Gastroesophageal sphincter (tissue), 4 donors: Measurements from ENCODE around the gene TENT4A. TPM values are rescaled to one million over a fixed set of nuclear protein-coding genes. Genes with fewer than 3 reads are reported as not detected.

Experiments
- ATAC-seq: fragments of 150-250 bp; one replicate; pipeline ENCODE4 v1.9.1; 2016; ENCODE audit warnings: mild to moderate bottlenecking, moderate library complexity
- H3K27ac ChIP-seq, 4 donors: fragments of 200-600 bp; sonication (generic) in 3 of 4; 1 replicate in 3 of 4; 2 replicates in 1 of 4; pipeline ENCODE4 v1.5.1; 2016 to 2019
- H3K27me3 ChIP-seq: fragments of 200-600 bp; sonication (generic); one replicate; pipeline ENCODE4 v1.5.1; 2019
- H3K36me3 ChIP-seq, 2 donors: fragments of 200-600 bp; sonication (generic); one replicate each; pipeline ENCODE4 v1.5.1; 2019; ENCODE audit warnings: control low read depth in 1 of 2
- H3K4me1 ChIP-seq, 3 donors: fragments of 200-600 bp; sonication (generic); 1 replicate in 2 of 3; 2 replicates in 1 of 3; pipeline ENCODE4 v1.5.1; 2016 to 2019; ENCODE audit warnings: control low read depth in 2 of 3
- H3K4me3 ChIP-seq, 2 donors: fragments of 200-600 bp; sonication (generic); one replicate each; pipeline ENCODE4 v1.5.1; 2019; ENCODE audit warnings: mild to moderate bottlenecking in 1 of 2, moderate library complexity in 1 of 2
- H3K9me3 ChIP-seq, 3 donors: fragments of 200-600 bp; sonication (generic); one replicate each; pipeline ENCODE4 v1.5.1; 2017 to 2019; ENCODE audit warnings: control low read depth in 2 of 3
- EP300 ChIP-seq: sonication (generic); formaldehyde crosslinking; IDR thresholded peaks from one replicate; pipeline ENCODE4 v1.6.1; 2017; ENCODE audit warnings: antibody characterized with exemption, mild to moderate bottlenecking
- POLR2A ChIP-seq, 2 donors: fragments of 450-650 bp; IDR thresholded peaks; one replicate each; pipeline ENCODE4 v1.6.1; 2017; ENCODE audit warnings: antibody characterized with exemption in 2 of 2, mild to moderate bottlenecking in 2 of 2, moderate library complexity in 1 of 2
- POLR2AphosphoS5 ChIP-seq: sonication (generic); formaldehyde crosslinking; IDR thresholded peaks from one replicate; pipeline ENCODE4 v1.6.1; 2017; ENCODE audit warnings: antibody characterized with exemption
- WGBS, 2 donors: methylation state at CpG; one replicate each; pipeline ENCODE4 v1.1.5; 2018; ENCODE audit warnings: low coverage in 1 of 2; 5-methylcytosine and 5-hydroxymethylcytosine counted together
- total RNA-seq, 4 donors: library from RNA; depleted of rRNA; stranded (reverse); fragments of >200 nt; gene quantifications; one replicate each; pipeline ENCODE4 v1.1.0, GENCODE V29; 2016
- TF ChIP-seq, protein P1 (sequence below), 4 experiments: fragments of 200-600 bp in 2 of 4; fragments of 450-650 bp in 2 of 4; sonication (generic) in 1 of 4; IDR thresholded peaks; one replicate each; pipeline ENCODE4 v1.5.1; 2017 to 2019; ENCODE audit warnings: antibody characterized with exemption in 4 of 4, mild to moderate bottlenecking in 2 of 4, moderate library complexity in 2 of 4

TENT4A gene
- total RNA-seq, 4 donors from 2014 or later = 15.8 to 21.3 (median 17.3) TPM

DNA sequence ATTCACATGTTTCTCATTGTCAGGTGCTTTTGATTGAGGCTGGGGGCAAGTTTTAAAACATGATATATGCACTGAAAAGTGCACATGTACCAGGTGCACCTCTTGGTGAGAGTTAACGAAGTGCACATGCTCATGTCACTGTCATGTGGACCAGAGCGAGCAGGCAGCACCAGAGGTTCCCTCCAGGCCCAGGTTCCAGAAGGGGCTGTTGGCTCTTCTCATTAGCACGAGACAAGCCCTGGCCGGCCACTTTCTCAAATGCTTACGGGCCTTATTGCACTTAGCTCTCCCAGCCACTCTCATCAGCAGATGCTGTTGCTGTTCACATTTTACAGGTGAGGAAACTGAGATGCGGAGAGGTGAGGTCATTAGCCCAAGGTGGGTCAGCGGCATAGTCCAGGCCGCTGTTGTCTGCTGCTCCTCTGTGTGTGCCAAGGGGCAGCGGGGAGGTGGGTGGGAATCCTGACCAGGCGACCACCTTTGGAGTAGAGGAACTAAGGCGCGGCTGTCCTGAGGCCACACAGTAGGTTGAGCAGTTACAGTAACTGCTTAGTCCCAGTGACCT is 27.4 kb downstream of the TENT4A start:
- WGBS, 2 donors = 83% methylated on average over 5 of the region's 12 CpGs; no CpG with 5 or more reads in 1 of the 2 donors
- no peak overlapping the region for H3K4me3 ChIP-seq
- TF ChIP-seq EP300 (no peak), POLR2AphosphoS5 (no peak), POLR2A (IDR thresholded peaks at IDR 0.05) (no peak)
- TF ChIP-seq, protein P1, sequence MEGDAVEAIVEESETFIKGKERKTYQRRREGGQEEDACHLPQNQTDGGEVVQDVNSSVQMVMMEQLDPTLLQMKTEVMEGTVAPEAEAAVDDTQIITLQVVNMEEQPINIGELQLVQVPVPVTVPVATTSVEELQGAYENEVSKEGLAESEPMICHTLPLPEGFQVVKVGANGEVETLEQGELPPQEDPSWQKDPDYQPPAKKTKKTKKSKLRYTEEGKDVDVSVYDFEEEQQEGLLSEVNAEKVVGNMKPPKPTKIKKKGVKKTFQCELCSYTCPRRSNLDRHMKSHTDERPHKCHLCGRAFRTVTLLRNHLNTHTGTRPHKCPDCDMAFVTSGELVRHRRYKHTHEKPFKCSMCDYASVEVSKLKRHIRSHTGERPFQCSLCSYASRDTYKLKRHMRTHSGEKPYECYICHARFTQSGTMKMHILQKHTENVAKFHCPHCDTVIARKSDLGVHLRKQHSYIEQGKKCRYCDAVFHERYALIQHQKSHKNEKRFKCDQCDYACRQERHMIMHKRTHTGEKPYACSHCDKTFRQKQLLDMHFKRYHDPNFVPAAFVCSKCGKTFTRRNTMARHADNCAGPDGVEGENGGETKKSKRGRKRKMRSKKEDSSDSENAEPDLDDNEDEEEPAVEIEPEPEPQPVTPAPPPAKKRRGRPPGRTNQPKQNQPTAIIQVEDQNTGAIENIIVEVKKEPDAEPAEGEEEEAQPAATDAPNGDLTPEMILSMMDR (IDR thresholded peaks at IDR 0.05) = no peak
- no peak overlapping the region for H3K27ac ChIP-seq
- H3K9me3 ChIP-seq = no peaks in the 10 kb centered on the region
- no peaks in the 10 kb centered on the region for H3K27me3 ChIP-seq
- no peak for ATAC-seq
- H3K4me1 ChIP-seq = peaks cover 0 to 24% (median 4%) of the 10 kb centered on the region in 3 donors
- peaks cover 0 to 78% of the 10 kb centered on the region in 2 donors for H3K36me3 ChIP-seq

DNA sequence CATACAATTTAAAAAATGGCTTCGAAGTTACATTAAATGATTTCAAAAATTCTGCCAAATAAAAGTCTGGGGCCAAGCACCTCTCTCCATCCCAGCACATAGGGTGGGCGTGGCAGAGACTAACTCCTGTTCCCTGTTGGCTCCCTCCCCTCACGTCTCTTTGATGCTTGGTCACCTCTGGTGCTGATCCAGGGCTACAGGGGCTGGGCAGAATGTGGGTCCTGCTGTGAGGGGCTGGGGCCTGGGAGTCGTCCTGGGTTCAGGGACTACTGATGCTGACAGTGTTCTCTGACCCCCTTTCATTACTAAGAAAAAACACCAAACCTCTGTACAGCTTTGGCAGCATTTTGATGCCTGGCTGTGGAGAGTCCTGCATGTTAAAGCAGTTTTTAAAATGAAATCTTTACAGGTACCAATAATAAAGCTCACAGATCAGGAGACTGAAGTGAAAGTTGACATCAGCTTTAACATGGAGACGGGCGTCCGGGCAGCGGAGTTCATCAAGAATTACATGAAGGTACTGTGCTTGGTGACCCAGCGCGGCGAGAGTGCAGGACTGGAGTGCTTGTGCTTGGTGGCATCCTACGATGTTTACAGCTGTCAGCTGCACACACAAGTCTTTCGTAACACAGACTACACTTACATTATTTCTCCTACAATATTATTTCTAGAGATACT is 29.0 kb downstream of the TENT4A start:
- 59 to 80% methylated on average over 9 to 12 of the region's 13 CpGs for WGBS, 2 donors
- ATAC-seq = no peak
- peaks cover 0 to 92% of the 10 kb centered on the region in 2 donors for H3K36me3 ChIP-seq

DNA sequence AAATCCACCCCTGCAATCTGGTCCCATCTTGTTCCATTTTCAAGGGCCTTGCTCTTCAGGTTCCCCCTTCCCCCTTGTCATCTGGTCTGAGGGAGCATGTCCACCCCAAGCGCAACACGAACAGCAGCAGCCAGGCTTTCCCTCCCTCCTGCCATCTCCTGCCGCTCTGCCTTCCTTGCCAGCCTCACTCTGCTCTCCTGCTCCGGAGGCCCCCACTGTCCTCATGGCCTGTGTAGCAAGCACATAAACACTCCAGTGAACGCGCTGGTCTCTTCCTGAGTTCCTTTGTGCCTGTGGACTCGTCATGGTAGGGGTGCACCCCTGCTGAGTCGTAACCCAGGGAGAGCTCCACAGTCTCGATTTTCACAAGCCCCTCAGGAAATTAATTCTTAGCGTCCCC is 29.9 kb downstream of the TENT4A start:
- peaks cover 0 to 23% (median 4%) of the 10 kb centered on the region in 3 donors for H3K4me1 ChIP-seq
- no peak overlapping the region for H3K27ac ChIP-seq
- H3K27me3 ChIP-seq = no peaks in the 10 kb centered on the region
- ATAC-seq = no peak
- peaks cover 0 to 92% of the 10 kb centered on the region in 2 donors for H3K36me3 ChIP-seq
- 72% methylated on average over 5 of the region's 10 CpGs; no CpG with 5 or more reads in 1 of the 2 donors for WGBS, 2 donors
- TF ChIP-seq, protein P1 (IDR thresholded peaks at IDR 0.05) = no peak
- TF ChIP-seq EP300 (no peak), POLR2AphosphoS5 (no peak), POLR2A (IDR thresholded peaks at IDR 0.05) (no peak)
- H3K4me3 ChIP-seq = no peak overlapping the region
- no peaks in the 10 kb centered on the region for H3K9me3 ChIP-seq

More for the DNA sequence above, 29.0 kb downstream of the TENT4A start:
- TF ChIP-seq EP300 (no peak), POLR2AphosphoS5 (no peak), POLR2A (IDR thresholded peaks at IDR 0.05) (no peak)
- TF ChIP-seq, protein P1 (IDR thresholded peaks at IDR 0.05) = no peak
- Histone ChIP-seq H3K9me3 (no peaks in the 10 kb centered on the region), H3K27ac (no peak overlapping the region), H3K4me3 (no peak overlapping the region), H3K4me1 (peaks cover 0 to 23% (median 4%) of the 10 kb centered on the region in 3 donors), H3K27me3 (no peaks in the 10 kb centered on the region)

DNA sequence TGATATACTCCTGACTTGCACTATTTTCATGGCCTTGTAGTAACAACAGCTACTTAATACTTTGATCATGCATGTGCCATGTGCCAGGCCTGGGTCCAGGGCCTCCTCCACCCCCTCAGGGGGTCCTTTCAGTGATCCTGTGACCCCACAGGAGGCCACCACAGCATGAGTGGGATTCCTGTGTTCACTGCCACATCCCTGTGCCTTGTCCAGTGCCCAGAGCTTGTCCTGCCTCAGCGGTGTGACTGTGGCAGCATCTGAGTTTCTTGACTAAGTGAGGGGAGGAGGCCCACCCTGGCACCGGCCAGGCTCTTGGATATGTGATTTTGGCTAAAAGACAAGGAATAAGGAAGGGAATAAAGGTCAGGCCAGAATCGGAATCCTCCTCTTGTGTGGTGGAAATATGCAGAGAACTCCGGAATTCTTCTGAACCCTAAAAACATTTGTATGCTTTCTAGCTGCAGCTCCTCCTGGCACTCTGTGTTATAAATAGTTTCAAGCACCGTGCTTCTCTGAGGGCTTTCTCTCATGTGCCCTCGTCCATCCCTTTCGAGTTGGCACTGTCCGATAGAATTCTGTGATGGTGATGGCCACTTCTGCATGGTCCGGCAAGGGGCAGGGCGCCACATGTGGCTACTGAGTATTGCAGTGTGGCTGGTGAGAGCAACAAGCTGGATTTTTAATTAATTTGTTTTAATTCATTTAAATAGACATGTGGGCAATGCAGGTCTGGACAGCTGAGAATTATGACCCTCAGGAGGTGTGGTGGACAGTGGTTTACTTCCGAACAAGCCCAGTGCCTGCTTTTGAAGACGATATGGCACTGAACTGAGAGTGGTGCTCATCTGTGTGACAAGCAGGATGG is 31.8 kb downstream of the TENT4A start:
- no peak for ATAC-seq
- WGBS, 2 donors = 43 to 66% methylated on average over 7 to 8 of the region's 12 CpGs
- Histone ChIP-seq H3K27ac (peak overlapping the region in 2 of 4 donors; percentile 21 to 38), H3K4me3 (no peak overlapping the region), H3K4me1 (peaks cover 0 to 23% (median 4%) of the 10 kb centered on the region in 3 donors), H3K36me3 (peaks cover 0 to 92% of the 10 kb centered on the region in 2 donors), H3K27me3 (no peaks in the 10 kb centered on the region), H3K9me3 (no peaks in the 10 kb centered on the region)
- TF ChIP-seq, protein P1 (IDR thresholded peaks at IDR 0.05) = no peak
- TF ChIP-seq POLR2AphosphoS5 = no peak
- no peak for TF ChIP-seq EP300
- no peak for TF ChIP-seq POLR2A (IDR thresholded peaks at IDR 0.05)
